Endodermal cell (in vitro differentiated cells): ENCODE results near the gene IFITM1. TPM values are rescaled to one million over a fixed set of nuclear protein-coding genes. Genes with fewer than 3 reads are reported as not detected.
A peak's percentile ranks its signal among the peaks of the same experiment; 100 is the strongest.

Experiments
- DNase-seq: peaks from one replicate; pipeline ENCODE4 v3.0.0-alpha.2; 2017
- H3K27ac ChIP-seq: 2 replicates; pipeline ENCODE4 v1.5.1; 2013; ENCODE audit warnings: mild to moderate bottlenecking, low read depth, low read length, moderate library complexity
- H3K27me3 ChIP-seq: 2 replicates; pipeline ENCODE4 v1.6.1; 2013; ENCODE audit warnings: mild to moderate bottlenecking, low read length, moderate library complexity; ENCODE audit not compliant: insufficient read depth, control insufficient read depth, poor library complexity, severe bottlenecking
- H3K36me3 ChIP-seq: 2 replicates; pipeline ENCODE4 v1.7.0; 2013; ENCODE audit warnings: mild to moderate bottlenecking, low read length, moderate library complexity; ENCODE audit not compliant: control insufficient read depth, insufficient read depth
- H3K4me1 ChIP-seq: one replicate; pipeline ENCODE4 v1.7.0; 2013; ENCODE audit warnings: low read length; ENCODE audit not compliant: control insufficient read depth, insufficient read depth
- H3K4me3 ChIP-seq: 2 replicates; pipeline ENCODE4 v1.5.1; 2013; ENCODE audit warnings: mild to moderate bottlenecking, low read length, moderate library complexity
- H3K9ac ChIP-seq: 2 replicates; pipeline ENCODE4 v1.6.1; 2013; ENCODE audit warnings: mild to moderate bottlenecking, low read length, moderate library complexity; ENCODE audit not compliant: poor library complexity, severe bottlenecking; ENCODE audit errors: extremely low read depth
- H3K9me3 ChIP-seq: 2 replicates; pipeline ENCODE4 v1.6.1; 2013; ENCODE audit warnings: mild to moderate bottlenecking, low read length, moderate library complexity; ENCODE audit not compliant: control insufficient read depth
- H3K27ac Mint-ChIP-seq: 2 replicates; pipeline ENCODE4 v1.8.0; 2020; ENCODE audit warnings: mixed read lengths
- H3K27me3 Mint-ChIP-seq: 2 replicates; pipeline ENCODE4 v1.8.0; 2021; ENCODE audit warnings: mild to moderate bottlenecking, mixed read lengths; ENCODE audit not compliant: insufficient read depth
- H3K36me3 Mint-ChIP-seq: 2 replicates; pipeline ENCODE4 v1.8.0; 2020; ENCODE audit warnings: low read depth, mixed read lengths
- H3K4me1 Mint-ChIP-seq: 2 replicates; pipeline ENCODE4 v1.8.0; 2020; ENCODE audit warnings: mixed read lengths
- H3K4me3 Mint-ChIP-seq: 2 replicates; pipeline ENCODE4 v1.8.0; 2020; ENCODE audit warnings: mild to moderate bottlenecking, moderate library complexity, mixed read lengths
- H3K9me3 Mint-ChIP-seq: 2 replicates; pipeline ENCODE4 v1.8.0; 2020; ENCODE audit warnings: mild to moderate bottlenecking, mixed read lengths
- CTCF ChIP-seq: fragments of 200-600 bp; sonication (generic); conservative IDR thresholded peaks from 2 replicates; pipeline ENCODE4 v1.5.0; 2021; ENCODE audit warnings: antibody characterized with exemption, mild to moderate bottlenecking
- WGBS, 2 experiments: methylation state at CpG; one replicate each; pipeline versions ENCODE4 v1.1.5 to v1.1.7; 2013; ENCODE audit warnings: missing lambda C conversion rate in 2 of 2, mixed read lengths in 1 of 2; ENCODE audit not compliant: insufficient coverage in 1 of 2, insufficient read length in 1 of 2; 5-methylcytosine and 5-hydroxymethylcytosine counted together
- total RNA-seq, 2 donors: library from RNA; stranded (reverse); fragmentation: NEBNext Ultra II Directional in 1 of 2; extraction: Animal tissue kit (Norgen Biotek cat#: 25700) in 1 of 2; gene quantifications; 2 replicates in 1 of 2; 3 replicates in 1 of 2; pipeline ENCODE4 v1.2.1, GENCODE V29; 2021

The IFITM1 gene
- total RNA-seq, 2 donors from 2014 or later, result 211 to 558 TPM

GRCh38 chr11:283405-284104 is 30.3 kb upstream of the IFITM1 start:
- Histone ChIP-seq H3K27ac (no peak overlapping the region), H3K4me3 (no peak overlapping the region), H3K9ac (no peak overlapping the region), H3K9me3 (no peaks in the 10 kb centered on the region), H3K4me1 (no peaks in the 10 kb centered on the region), H3K36me3 (no peaks in the 10 kb centered on the region), H3K27me3 (peaks cover 59% of the 10 kb centered on the region)
- no peak for TF ChIP-seq CTCF
- DNase-seq, result no peak
- no peaks in the 10 kb centered on the region for H3K9me3 Mint-ChIP-seq
- H3K27me3 Mint-ChIP-seq, result peaks cover 62% of the 10 kb centered on the region
- H3K27ac Mint-ChIP-seq, result no peak overlapping the region
- WGBS, 2 experiments, result 87 to 100% methylated on average over 8 to 23 of the region's 23 CpGs
- H3K4me1 Mint-ChIP-seq, result peaks cover 3% of the 10 kb centered on the region
- no peaks in the 10 kb centered on the region for H3K36me3 Mint-ChIP-seq
- H3K4me3 Mint-ChIP-seq, result no peak overlapping the region

GRCh38 chr11:284105-285020 is 29.5 kb upstream of the IFITM1 start:
- peaks cover 53% of the 10 kb centered on the region for H3K27me3 ChIP-seq
- Mint-ChIP-seq H3K27ac (no peak overlapping the region), H3K27me3 (peaks cover 57% of the 10 kb centered on the region), H3K4me1 (peaks cover 3% of the 10 kb centered on the region), H3K4me3 (no peak overlapping the region), H3K36me3 (no peaks in the 10 kb centered on the region), H3K9me3 (no peaks in the 10 kb centered on the region)
- H3K4me3 ChIP-seq, result no peak overlapping the region
- TF ChIP-seq CTCF, result no peak
- peak; percentile 48 for DNase-seq
- no peak overlapping the region for H3K27ac ChIP-seq
- 89 to 90% methylated on average over 19 to 24 of the region's 24 CpGs for WGBS, 2 experiments
- H3K36me3 ChIP-seq, result no peaks in the 10 kb centered on the region
- H3K4me1 ChIP-seq, result no peaks in the 10 kb centered on the region
- no peaks in the 10 kb centered on the region for H3K9me3 ChIP-seq
- no peak overlapping the region for H3K9ac ChIP-seq

- H3K4me1 Mint-ChIP-seq, result peaks cover 7% of the 10 kb centered on the region
- DNase-seq, result peak; percentile 38
- H3K27ac Mint-ChIP-seq, result no peak overlapping the region
- Histone ChIP-seq H3K9me3 (no peaks in the 10 kb centered on the region), H3K36me3 (no peaks in the 10 kb centered on the region), H3K9ac (no peak overlapping the region), H3K4me1 (no peaks in the 10 kb centered on the region), H3K27me3 (peaks cover 44% of the 10 kb centered on the region), H3K27ac (no peak overlapping the region), H3K4me3 (no peak overlapping the region)
- peaks cover 51% of the 10 kb centered on the region for H3K27me3 Mint-ChIP-seq
- H3K9me3 Mint-ChIP-seq, result no peaks in the 10 kb centered on the region
- H3K36me3 Mint-ChIP-seq, result no peaks in the 10 kb centered on the region
- H3K4me3 Mint-ChIP-seq, result no peak overlapping the region
- WGBS, 2 experiments, result 87 to 91% methylated on average over 17 to 29 of the region's 29 CpGs
- no peak for TF ChIP-seq CTCF
Observed at GRCh38 chr11:285021-285893, 28.6 kb upstream of the IFITM1 start.
